ENCODE data around the gene RAD54L. TPM values are rescaled to one million over a fixed set of nuclear protein-coding genes. Genes with fewer than 3 reads are reported as not detected.

The RAD54L gene
- total and polyA plus RNA-seq, 8 donors, result 4.8 to 16.5 (median 10.8) TPM

GRCh38 chr1:46204406-46204742 lies 43.2 kb upstream of the RAD54L start:
- no peak for DNase-seq
- no peaks in the 10 kb centered on the region for H3K9me3 ChIP-seq
- ATAC-seq, result peak; percentile 18
- peaks cover 0 to 21% of the 10 kb centered on the region in 2 donors for H3K4me1 ChIP-seq
- H3K27me3 ChIP-seq, result peaks cover 0 to 7% of the 10 kb centered on the region in 2 donors
- intact Hi-C loops (cut with DNase I), result no loop called here
- TF ChIP-seq CTCF (IDR thresholded peaks at IDR 0.05), result no peak
- H3K27ac ChIP-seq, result no peak overlapping the region
- peak overlapping the region in 1 of 2 donors; percentile 54 for H3K4me3 ChIP-seq
- H3K36me3 ChIP-seq, result no peaks in the 10 kb centered on the region

GRCh38 chr1:46205141-46205540 lies 42.4 kb upstream of the RAD54L start:
- Histone ChIP-seq H3K4me1 (peaks cover 0 to 21% of the 10 kb centered on the region in 2 donors), H3K27ac (no peak overlapping the region), H3K27me3 (peaks cover 0 to 7% of the 10 kb centered on the region in 2 donors), H3K9me3 (no peaks in the 10 kb centered on the region), H3K36me3 (no peaks in the 10 kb centered on the region), H3K4me3 (no peak overlapping the region)
- ATAC-seq, result no peak
- intact Hi-C loops (cut with DNase I), result no loop called here
- DNase-seq, result no peak
- TF ChIP-seq CTCF (IDR thresholded peaks at IDR 0.05), result no peak

GRCh38 chr1:46205791-46206190 lies 41.8 kb upstream of the RAD54L start:
- no peak for ATAC-seq
- no peak for TF ChIP-seq CTCF (IDR thresholded peaks at IDR 0.05)
- no peak overlapping the region for H3K4me3 ChIP-seq

GRCh38 chr1:46206399-46206798 lies 41.2 kb upstream of the RAD54L start:
- DNase-seq, result no peak
- Histone ChIP-seq H3K9me3 (no peaks in the 10 kb centered on the region), H3K4me1 (peaks cover 0 to 21% of the 10 kb centered on the region in 2 donors), H3K36me3 (no peaks in the 10 kb centered on the region), H3K4me3 (no peak overlapping the region), H3K27me3 (peaks cover 0 to 7% of the 10 kb centered on the region in 2 donors), H3K27ac (no peak overlapping the region)
- intact Hi-C loops (cut with DNase I), result no loop called here
- no peak for ATAC-seq
- no peak for TF ChIP-seq CTCF (IDR thresholded peaks at IDR 0.05)

More at GRCh38 chr1:46205791-46206190, 41.8 kb upstream of the RAD54L start:
- Histone ChIP-seq H3K27me3 (peaks cover 0 to 7% of the 10 kb centered on the region in 2 donors), H3K27ac (no peak overlapping the region), H3K36me3 (no peaks in the 10 kb centered on the region), H3K9me3 (no peaks in the 10 kb centered on the region), H3K4me1 (peaks cover 0 to 21% of the 10 kb centered on the region in 2 donors)
- intact Hi-C loops (cut with DNase I), result no loop called here
- no peak for DNase-seq

- no peaks in the 10 kb centered on the region for H3K27me3 ChIP-seq
- no peak for ATAC-seq
- no peak overlapping the region for H3K27ac ChIP-seq
- no peaks in the 10 kb centered on the region for H3K4me1 ChIP-seq
- H3K4me3 ChIP-seq, result no peak overlapping the region
- no peaks in the 10 kb centered on the region for H3K9me3 ChIP-seq
- no peaks in the 10 kb centered on the region for H3K36me3 ChIP-seq
- no peak for DNase-seq
- intact Hi-C loops (cut with DNase I), result no loop called here
- no peak for TF ChIP-seq CTCF (IDR thresholded peaks at IDR 0.05)
Observed at GRCh38 chr1:46210561-46210960, 37.0 kb upstream of the RAD54L start.
